Esophagus squamous epithelium (tissue), 4 donors: ENCODE data around the gene CEP250.

Experiments
- CTCF ChIP-seq, 6 experiments: fragments of 450-650 bp in 4 of 6; fragments of 200-600 bp in 2 of 6; sonication (generic) in 2 of 6; IDR thresholded peaks; one replicate each; pipeline ENCODE4 v1.5.1; 2016 to 2019; ENCODE audit warnings: antibody characterized with exemption in 6 of 6, mild to moderate bottlenecking in 4 of 6, moderate library complexity in 4 of 6
- POLR2A ChIP-seq, 4 donors: fragments of 450-650 bp; IDR thresholded peaks; one replicate each; pipeline ENCODE4 v1.6.1; 2017; ENCODE audit warnings: antibody characterized with exemption in 4 of 4, mild to moderate bottlenecking in 4 of 4, moderate library complexity in 3 of 4

DNA sequence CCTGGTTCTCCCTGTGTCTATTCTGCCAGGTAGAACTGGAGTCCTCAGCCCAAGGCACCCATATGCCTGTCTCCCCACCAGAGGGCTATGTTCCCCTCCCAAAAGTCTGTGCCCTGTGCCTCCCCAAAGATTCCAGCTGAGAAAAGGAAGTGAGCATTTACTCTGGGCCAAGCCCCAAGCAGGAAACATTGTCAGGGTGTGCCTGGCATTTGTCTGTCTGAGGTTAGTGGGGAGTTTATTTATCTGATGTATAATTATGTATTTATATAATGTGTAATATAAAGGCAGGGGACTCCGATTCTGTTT lies 23.0 kb upstream of the CEP250 start:
- no peak for TF ChIP-seq CTCF (IDR thresholded peaks at IDR 0.05)
- TF ChIP-seq POLR2A (IDR thresholded peaks at IDR 0.05), result no peak
